Activated CD8-positive, alpha-beta T cell treated with anti-CD3 and anti-CD28 coated beads for 36 hours (primary cell): ENCODE data around the gene ITPKB. TPM values are rescaled to one million over a fixed set of nuclear protein-coding genes. Genes with fewer than 3 reads are reported as not detected.

Source experiments
- ATAC-seq: fragments of 200-7000 bp; cut with Tn5 transposase; one replicate; pipeline ENCODE4 v1.10.0; 2021; ENCODE audit warnings: mild to moderate bottlenecking, moderate library complexity
- CTCF ChIA-PET: fragments of 350-600 bp; sonication (Branson Sonifier 250); formaldehyde crosslinking; loops from one replicate; lab custom pipeline; 2021; ENCODE audit warnings: antibody characterized with exemption; lab: Charles Lee
- POLR2A ChIA-PET: fragments of 350-600 bp; sonication (Branson Sonifier 250); formaldehyde crosslinking; loops from one replicate; lab custom pipeline; 2021; ENCODE audit warnings: antibody characterized with exemption; lab: Charles Lee
- DNase-seq: peaks from one replicate; pipeline ENCODE4 v3.0.0-alpha.2; 2020
- H3K27ac Mint-ChIP-seq: one replicate; pipeline ENCODE4 v1.8.0; 2021; ENCODE audit warnings: mild to moderate bottlenecking, mixed read lengths
- H3K27me3 Mint-ChIP-seq: one replicate; pipeline ENCODE4 v1.8.0; 2021; ENCODE audit warnings: mixed read lengths
- H3K36me3 Mint-ChIP-seq: one replicate; pipeline ENCODE4 v1.8.0; 2021; ENCODE audit warnings: low read depth, mixed read lengths
- H3K4me1 Mint-ChIP-seq: one replicate; pipeline ENCODE4 v1.8.0; 2021; ENCODE audit warnings: low read depth, mixed read lengths
- H3K4me3 Mint-ChIP-seq: one replicate; pipeline ENCODE4 v1.8.0; 2021; ENCODE audit warnings: mild to moderate bottlenecking, moderate library complexity, mixed read lengths
- H3K9me3 Mint-ChIP-seq: one replicate; pipeline ENCODE4 v1.8.0; 2021; ENCODE audit warnings: mixed read lengths
- intact Hi-C: fragments of 100-400 bp; cut with micrococcal nuclease; formaldehyde crosslinking; loops from one replicate; pipeline ENCODE4 v1.10.0; 2022
- total RNA-seq, 2 experiments: library from RNA; stranded (reverse); gene quantifications; one replicate each; pipeline ENCODE4 v1.2.3, GENCODE V29; 2021
- TF ChIP-seq, protein P1 (sequence below): fragments of 200-600 bp; IDR thresholded peaks from one replicate; pipeline ENCODE4 v1.8.0; 2022; ENCODE audit warnings: antibody characterized with exemption, mild to moderate bottlenecking

The ITPKB gene
- total RNA-seq, 2 experiments from 2014 or later, result 40.8 to 42.6 TPM

DNA sequence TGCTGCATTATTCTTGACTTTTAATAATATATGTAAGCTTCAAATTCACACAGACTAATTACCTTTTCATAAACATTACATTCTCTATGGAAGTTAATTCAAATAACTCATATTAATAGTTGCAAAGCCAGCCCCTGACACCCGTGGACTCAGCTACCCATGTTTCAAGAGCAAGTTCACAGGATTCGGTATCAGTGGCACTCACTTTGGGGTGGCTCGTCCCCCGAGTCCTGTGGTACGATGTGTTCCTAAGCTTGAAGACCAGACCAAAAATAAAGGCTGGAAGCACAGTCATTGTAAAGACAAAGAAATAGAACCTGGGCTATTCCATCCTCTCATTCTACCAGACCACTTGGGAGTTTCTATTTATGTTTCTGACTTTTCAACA lies 70.9 kb downstream of the ITPKB start:
- no peak for DNase-seq
- Mint-ChIP-seq H3K27ac (peak overlapping the region; percentile 57), H3K4me1 (peaks cover 92% of the 10 kb centered on the region), H3K36me3 (peaks cover 39% of the 10 kb centered on the region), H3K4me3 (no peak overlapping the region), H3K27me3 (no peaks in the 10 kb centered on the region), H3K9me3 (no peaks in the 10 kb centered on the region)
- ATAC-seq, result no peak
- ChIA-PET POLR2A (interaction anchor here (1.1 to 1.9 kb wide), 8 partner anchors 8 to 28 kb away, joined by 3 to 11 read pairs (median 4); no protein-coding TSS in a partner anchor), CTCF (interaction anchor here (0.9 to 1.9 kb wide), 8 partner anchors 14 to 34 kb away, joined by 3 to 13 read pairs (median 4); no protein-coding TSS in a partner anchor)
- intact Hi-C loops, result no loop called here
- TF ChIP-seq, protein P1, sequence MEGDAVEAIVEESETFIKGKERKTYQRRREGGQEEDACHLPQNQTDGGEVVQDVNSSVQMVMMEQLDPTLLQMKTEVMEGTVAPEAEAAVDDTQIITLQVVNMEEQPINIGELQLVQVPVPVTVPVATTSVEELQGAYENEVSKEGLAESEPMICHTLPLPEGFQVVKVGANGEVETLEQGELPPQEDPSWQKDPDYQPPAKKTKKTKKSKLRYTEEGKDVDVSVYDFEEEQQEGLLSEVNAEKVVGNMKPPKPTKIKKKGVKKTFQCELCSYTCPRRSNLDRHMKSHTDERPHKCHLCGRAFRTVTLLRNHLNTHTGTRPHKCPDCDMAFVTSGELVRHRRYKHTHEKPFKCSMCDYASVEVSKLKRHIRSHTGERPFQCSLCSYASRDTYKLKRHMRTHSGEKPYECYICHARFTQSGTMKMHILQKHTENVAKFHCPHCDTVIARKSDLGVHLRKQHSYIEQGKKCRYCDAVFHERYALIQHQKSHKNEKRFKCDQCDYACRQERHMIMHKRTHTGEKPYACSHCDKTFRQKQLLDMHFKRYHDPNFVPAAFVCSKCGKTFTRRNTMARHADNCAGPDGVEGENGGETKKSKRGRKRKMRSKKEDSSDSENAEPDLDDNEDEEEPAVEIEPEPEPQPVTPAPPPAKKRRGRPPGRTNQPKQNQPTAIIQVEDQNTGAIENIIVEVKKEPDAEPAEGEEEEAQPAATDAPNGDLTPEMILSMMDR, result no peak

DNA sequence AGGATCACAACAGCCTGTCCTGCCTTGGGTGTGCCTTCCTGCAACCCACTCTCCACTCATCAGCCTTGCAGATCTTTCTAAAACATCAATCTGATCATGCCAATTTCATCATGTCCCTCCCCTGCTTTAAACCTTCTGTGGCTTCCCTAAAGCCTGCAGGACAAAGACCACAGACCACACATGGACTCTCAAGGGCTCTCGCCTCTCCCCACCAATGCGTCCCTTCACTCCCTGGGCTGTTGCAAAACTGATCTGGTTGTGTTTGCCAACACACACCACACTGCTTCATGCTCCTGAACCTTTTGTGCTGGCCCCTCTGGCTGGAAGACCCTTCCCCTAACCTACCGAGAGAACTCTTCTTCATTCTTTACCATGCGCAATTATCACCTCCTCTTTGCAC lies 72.4 kb downstream of the ITPKB start:
- no peaks in the 10 kb centered on the region for H3K27me3 Mint-ChIP-seq
- peaks cover 92% of the 10 kb centered on the region for H3K4me1 Mint-ChIP-seq
- ATAC-seq (no peak), DNase-seq (no peak)
- no peak overlapping the region for H3K4me3 Mint-ChIP-seq
- TF ChIP-seq, protein P1, result no peak
- POLR2A ChIA-PET, result interaction anchor here (0.9 to 1.9 kb wide), 2 partner anchors 16 to 22 kb away, joined by 5 read pairs; no protein-coding TSS in a partner anchor
- no peaks in the 10 kb centered on the region for H3K9me3 Mint-ChIP-seq
- CTCF ChIA-PET, result interaction anchor here (1.1 to 1.9 kb wide), 2 partner anchors 21 to 33 kb away, joined by 4 read pairs; no protein-coding TSS in a partner anchor
- peaks cover 32% of the 10 kb centered on the region for H3K36me3 Mint-ChIP-seq
- intact Hi-C loops, result no loop called here
- H3K27ac Mint-ChIP-seq, result peak overlapping the region; percentile 80

DNA sequence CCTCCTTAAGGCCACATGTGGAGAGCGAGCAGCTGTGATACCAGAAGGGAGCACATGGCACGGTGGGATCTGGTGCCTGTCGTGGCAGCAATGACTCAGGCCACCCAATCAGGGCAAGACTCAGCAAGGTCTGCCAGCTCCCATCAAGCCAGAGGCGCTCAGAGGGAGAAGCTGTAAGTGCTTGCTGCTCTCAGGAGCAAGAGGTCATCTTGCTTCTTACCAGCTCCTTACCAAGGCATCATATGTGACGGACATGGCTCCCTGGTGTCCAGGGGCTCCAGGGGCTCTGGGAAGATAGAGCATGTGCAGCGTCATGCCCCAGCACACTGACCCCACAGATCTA lies 72.9 kb downstream of the ITPKB start:
- DNase-seq (peak; percentile 68), ATAC-seq (no peak)
- Mint-ChIP-seq H3K36me3 (peaks cover 33% of the 10 kb centered on the region), H3K4me1 (peaks cover 92% of the 10 kb centered on the region), H3K9me3 (no peaks in the 10 kb centered on the region), H3K27me3 (no peaks in the 10 kb centered on the region), H3K27ac (peak overlapping the region; percentile 80), H3K4me3 (peak overlapping the region; percentile 40)
- POLR2A ChIA-PET, result interaction anchor here (0.9 to 1.3 kb wide), 7 partner anchors 9 to 42 kb away, joined by 3 to 6 read pairs (median 3); no protein-coding TSS in a partner anchor
- TF ChIP-seq, protein P1, result no peak
- intact Hi-C loops, result no loop called here
- CTCF ChIA-PET, result interaction anchor here (0.7 to 2.8 kb wide), 3 partner anchors 14 to 33 kb away, joined by 3 to 15 read pairs (median 4); no protein-coding TSS in a partner anchor

DNA sequence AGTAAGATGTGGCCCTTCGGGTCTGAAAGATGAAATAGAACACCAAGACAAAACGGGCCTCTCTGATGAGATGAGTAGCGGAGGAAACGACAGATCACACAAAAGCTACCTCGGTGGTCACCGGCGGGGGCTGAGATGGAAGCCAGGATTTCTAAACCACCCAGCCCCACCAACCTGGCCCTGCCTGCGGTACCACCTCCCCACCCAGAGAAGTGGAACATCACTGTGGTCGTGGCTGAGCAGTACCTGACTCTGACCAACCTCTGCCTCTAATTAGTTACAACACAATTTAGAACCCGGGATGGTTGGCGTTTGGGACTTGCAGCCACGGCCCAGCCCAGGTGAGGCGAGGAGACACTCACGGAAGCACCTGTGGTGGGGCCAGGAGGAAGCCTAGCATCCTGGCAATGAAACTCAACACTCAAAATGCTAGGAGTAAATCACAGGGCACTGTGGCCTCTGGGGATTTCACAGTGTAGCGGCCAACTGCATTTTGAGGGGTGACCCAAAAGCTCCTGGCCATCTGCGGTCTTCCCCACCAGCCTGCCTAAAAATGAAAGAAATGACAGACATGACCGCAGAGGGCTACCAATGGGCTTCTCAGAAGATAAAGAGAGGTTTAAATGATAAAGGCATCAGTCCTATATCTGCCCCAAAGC lies 73.4 kb downstream of the ITPKB start:
- Mint-ChIP-seq H3K4me1 (peaks cover 92% of the 10 kb centered on the region), H3K4me3 (peak overlapping the region; percentile 40), H3K27me3 (no peaks in the 10 kb centered on the region), H3K27ac (peak overlapping the region; percentile 80), H3K36me3 (peaks cover 34% of the 10 kb centered on the region), H3K9me3 (no peaks in the 10 kb centered on the region)
- POLR2A ChIA-PET, result interaction anchor here (0.9 to 1.5 kb wide), 9 partner anchors 9 to 43 kb away, joined by 3 to 6 read pairs (median 4); no protein-coding TSS in a partner anchor
- DNase-seq (peak; percentile 62), ATAC-seq (no peak)
- intact Hi-C loops, result no loop called here
- CTCF ChIA-PET, result interaction anchor here (0.7 to 2.8 kb wide), 4 partner anchors 14 to 39 kb away, joined by 3 to 15 read pairs (median 4); no protein-coding TSS in a partner anchor
- TF ChIP-seq, protein P1, result no peak
